Endothelial cell of umbilical vein (primary cell): ENCODE results near the gene F2RL2. TPM values are rescaled to one million over a fixed set of nuclear protein-coding genes. Genes with fewer than 3 reads are reported as not detected.

Experiments used
- BruUV-seq: library from RNA; stranded (reverse); fragments of 400-500 nt; replicated peaks from 2 replicates; lab custom pipeline; 2021; lab: Mats Ljungman, UMichigan
- CTCF ChIA-PET: fragments of 300-600, 350-600 bp; sonication (Branson Sonifier 250); formaldehyde crosslinking; loops from one replicate; lab custom pipeline; 2021; ENCODE audit warnings: antibody characterized with exemption, inconsistent platforms; lab: Charles Lee
- POLR2A ChIA-PET: fragments of 300-600, 350-600 bp; sonication (Branson Sonifier 250); formaldehyde crosslinking; loops from one replicate; lab custom pipeline; 2021; ENCODE audit warnings: antibody characterized with exemption, inconsistent platforms; lab: Charles Lee
- DNase-seq: peaks from one replicate; pipeline ENCODE4 v3.0.0-alpha.2; 2011; ENCODE audit warnings: low read depth, low spot score
- FAIRE-seq: peaks from 2 replicates; lab custom pipeline; 2011; peaks lifted over from hg19 to GRCh38; lab: Jason Lieb, UNC
- H2AFZ ChIP-seq: 2 replicates; pipeline ENCODE4 v1.6.0; 2012; ENCODE audit warnings: low read depth, low read length, control low read depth, inconsistent platforms
- H3K27ac ChIP-seq: 2 replicates; pipeline ENCODE4 v1.5.1; 2011; ENCODE audit warnings: low read depth, mild to moderate bottlenecking, control low read depth, low read length, moderate library complexity; ENCODE audit not compliant: insufficient read depth
- H3K27me3 ChIP-seq, 2 experiments: 2 replicates each; pipeline versions ENCODE4 v1.6.0 to v1.6.1; 2011; ENCODE audit warnings: low read length in 2 of 2, mixed read lengths in 1 of 2; ENCODE audit not compliant: control insufficient read depth in 2 of 2, insufficient read depth in 2 of 2
- H3K36me3 ChIP-seq, 2 experiments: 2 replicates in 1 of 2; 3 replicates in 1 of 2; pipeline ENCODE4 v1.5.1; 2011; ENCODE audit warnings: low read length in 2 of 2, mild to moderate bottlenecking in 1 of 2, moderate library complexity in 1 of 2; ENCODE audit not compliant: control insufficient read depth in 2 of 2, insufficient read depth in 2 of 2; ENCODE audit errors: extremely low read depth in 1 of 2
- H3K4me1 ChIP-seq: 3 replicates; pipeline ENCODE4 v1.5.1; 2011; ENCODE audit warnings: mild to moderate bottlenecking, low read length; ENCODE audit not compliant: control insufficient read depth, insufficient read depth; ENCODE audit errors: extremely low read depth
- H3K4me2 ChIP-seq: 2 replicates; pipeline ENCODE4 v1.6.1; 2011; ENCODE audit warnings: low read length, control low read depth, mixed read lengths; ENCODE audit not compliant: insufficient read depth
- H3K4me3 ChIP-seq, 3 experiments: fragments of 200-600 bp in 1 of 3; sonication (generic), shearing (Covaris generic) in 1 of 3; replicated peaks in 1 of 3; 2 replicates each; pipeline ENCODE4 v1.5.1; 2011 to 2016; ENCODE audit warnings: control low read depth in 3 of 3, low read length in 3 of 3, mild to moderate bottlenecking in 2 of 3, inconsistent platforms in 1 of 3, low read depth in 1 of 3, moderate library complexity in 1 of 3; ENCODE audit not compliant: insufficient read depth in 1 of 3
- H3K79me2 ChIP-seq: 2 replicates; pipeline ENCODE4 v1.6.0; 2012; ENCODE audit warnings: low read length, inconsistent platforms; ENCODE audit not compliant: control insufficient read depth, insufficient read depth
- H3K9ac ChIP-seq: replicated peaks from 2 replicates; pipeline ENCODE3; 2011; ENCODE audit warnings: low read length, control low read depth; ENCODE audit not compliant: insufficient read depth; ENCODE audit errors: extremely low read depth
- H3K9me1 ChIP-seq: replicated peaks from 3 replicates; pipeline ENCODE4 v1.6.0; 2011; ENCODE audit warnings: mild to moderate bottlenecking, low read length; ENCODE audit not compliant: control insufficient read depth, insufficient read depth; ENCODE audit errors: extremely low read depth
- H3K9me3 ChIP-seq: replicated peaks from 2 replicates; pipeline ENCODE4 v1.5.1; 2012; ENCODE audit warnings: low read length, inconsistent platforms; ENCODE audit not compliant: control insufficient read depth, insufficient read depth
- H4K20me1 ChIP-seq: replicated peaks from 2 replicates; pipeline ENCODE3; 2011; ENCODE audit warnings: mild to moderate bottlenecking, low read length; ENCODE audit not compliant: control insufficient read depth, insufficient read depth; ENCODE audit errors: extremely low read depth
- EZH2 ChIP-seq: IDR thresholded peaks from 2 replicates; pipeline ENCODE4 v1.6.1; 2012; ENCODE audit warnings: borderline replicate concordance, low read depth, mild to moderate bottlenecking, moderate library complexity, low read length, inconsistent platforms; ENCODE audit not compliant: severe bottlenecking
- POLR2A ChIP-seq: IDR thresholded peaks from 2 replicates; pipeline ENCODE4 v1.6.1; 2012; ENCODE audit warnings: low read depth, mild to moderate bottlenecking, control low read depth, low read length
- POLR2AphosphoS5 ChIP-seq: IDR thresholded peaks from 2 replicates; pipeline ENCODE4 v1.6.1; 2012; ENCODE audit warnings: low read depth, mild to moderate bottlenecking, control low read depth, low read length, moderate library complexity; ENCODE audit not compliant: insufficient read depth
- dilution Hi-C: fragments of 300-500 bp; cut with MboI; formaldehyde crosslinking; loops from one replicate; pipeline ENCODE4 v1.15.0; 2019; ENCODE audit warnings: low sequenced_read_pairs; ENCODE audit not compliant: extremely low pct_ligation_motif_present
- intact Hi-C: fragments of 100-400 bp; cut with micrococcal nuclease; formaldehyde crosslinking; loops from one replicate; pipeline ENCODE4 v1.10.0; 2022
- polyA plus RNA-seq, 4 experiments: library from polyadenylated mRNA; depleted of rRNA in 3 of 4; stranded (reverse) in 3 of 4; unstranded in 1 of 4; fragments of >200 nt; gene quantifications; 2 replicates each; pipeline versions ENCODE4 v1.2.1 to v1.2.3, GENCODE V29; 2011 to 2012; ENCODE audit warnings: missing spikeins in 1 of 4
- total RNA-seq: library from RNA; stranded (reverse); gene quantifications from 2 replicates; pipeline ENCODE4 v1.2.3, GENCODE V29; 2021
- TF ChIP-seq, protein P1 (sequence below), 2 donors: IDR thresholded peaks; 1 replicate in 1 of 2; 2 replicates in 1 of 2; pipeline ENCODE4 v1.5.1; 2011; ENCODE audit warnings: low read length in 2 of 2, mild to moderate bottlenecking in 2 of 2, moderate library complexity in 2 of 2, control low read depth in 1 of 2, inconsistent platforms in 1 of 2, low read depth in 1 of 2; ENCODE audit not compliant: insufficient read depth in 1 of 2; ENCODE audit errors: extremely low read depth in 1 of 2

Gene F2RL2
- total and polyA plus RNA-seq, 2 donors (not counting 3 experiments of a cell fraction or from before 2014, with no cell fraction given): 19.8 to 33.3 TPM

DNA sequence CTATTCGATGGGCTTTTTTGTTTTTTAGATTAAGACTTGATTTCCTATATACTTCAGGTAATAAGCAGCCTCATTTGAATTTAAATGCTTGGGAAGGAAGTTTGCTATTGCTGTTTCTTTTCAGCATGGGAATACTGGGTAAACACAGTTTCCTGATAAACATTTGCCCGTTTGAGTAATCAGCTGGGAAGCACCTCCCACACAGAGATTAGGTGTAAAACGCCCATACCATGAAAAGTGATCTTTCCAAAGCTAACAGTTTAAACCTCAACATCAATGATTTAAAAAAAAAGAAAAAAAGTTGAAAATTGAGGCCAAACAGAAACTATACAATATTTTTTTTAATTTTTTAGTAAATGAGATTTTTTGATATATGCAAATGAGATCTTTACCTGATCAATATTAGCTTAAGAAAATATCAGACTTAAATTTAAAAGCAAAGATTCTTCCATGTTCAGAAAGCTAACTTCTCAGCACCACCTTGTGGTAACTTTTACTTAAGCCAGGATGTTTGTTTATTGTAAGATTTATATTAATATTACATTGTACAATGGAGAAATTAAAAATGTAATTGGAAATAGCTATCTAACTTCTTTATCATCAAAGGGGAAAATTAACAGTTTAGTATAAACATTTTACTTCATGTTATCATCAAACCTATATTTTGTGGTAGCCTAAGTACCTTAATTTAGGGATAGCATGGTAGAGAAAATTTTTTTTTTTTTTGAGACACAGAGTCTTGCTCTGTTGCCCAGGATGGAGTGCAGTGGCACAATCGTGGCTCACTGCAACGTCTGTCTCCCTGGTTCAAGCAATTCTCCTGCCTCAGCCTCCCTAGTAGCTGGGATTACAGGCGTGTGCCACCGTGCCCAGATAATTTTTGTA is 39.8 kb downstream of the F2RL2 start:
- H3K4me1 ChIP-seq: no peaks in the 10 kb centered on the region
- no peak overlapping the region for H3K9ac ChIP-seq
- TF ChIP-seq, protein P1, sequence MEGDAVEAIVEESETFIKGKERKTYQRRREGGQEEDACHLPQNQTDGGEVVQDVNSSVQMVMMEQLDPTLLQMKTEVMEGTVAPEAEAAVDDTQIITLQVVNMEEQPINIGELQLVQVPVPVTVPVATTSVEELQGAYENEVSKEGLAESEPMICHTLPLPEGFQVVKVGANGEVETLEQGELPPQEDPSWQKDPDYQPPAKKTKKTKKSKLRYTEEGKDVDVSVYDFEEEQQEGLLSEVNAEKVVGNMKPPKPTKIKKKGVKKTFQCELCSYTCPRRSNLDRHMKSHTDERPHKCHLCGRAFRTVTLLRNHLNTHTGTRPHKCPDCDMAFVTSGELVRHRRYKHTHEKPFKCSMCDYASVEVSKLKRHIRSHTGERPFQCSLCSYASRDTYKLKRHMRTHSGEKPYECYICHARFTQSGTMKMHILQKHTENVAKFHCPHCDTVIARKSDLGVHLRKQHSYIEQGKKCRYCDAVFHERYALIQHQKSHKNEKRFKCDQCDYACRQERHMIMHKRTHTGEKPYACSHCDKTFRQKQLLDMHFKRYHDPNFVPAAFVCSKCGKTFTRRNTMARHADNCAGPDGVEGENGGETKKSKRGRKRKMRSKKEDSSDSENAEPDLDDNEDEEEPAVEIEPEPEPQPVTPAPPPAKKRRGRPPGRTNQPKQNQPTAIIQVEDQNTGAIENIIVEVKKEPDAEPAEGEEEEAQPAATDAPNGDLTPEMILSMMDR (IDR thresholded peaks at IDR 0.05; ENCODE audit: extremely low read depth in 1 of 2, insufficient read depth in 1 of 2, low read depth in 1 of 2, low read length in 2 of 2): peak; percentile 8 to 20
- TF ChIP-seq POLR2AphosphoS5: no peak
- no peak for TF ChIP-seq POLR2A
- TF ChIP-seq EZH2: no peak
- DNase-seq (peak; percentile 21), FAIRE-seq (peak; percentile 50)
- intact Hi-C loops (loop anchor here (1.0 to 10.0 kb wide), 3 partner anchors 180 to 849 kb away; partner anchors contain the start of gene IQGAP2), dilution Hi-C loops (no loop called here)
- H4K20me1 ChIP-seq: no peaks in the 10 kb centered on the region
- BruUV-seq: no TSS peak
- no peak overlapping the region for H3K4me2 ChIP-seq
- H3K4me3 ChIP-seq: no peak overlapping the region
- H3K36me3 ChIP-seq: no peaks in the 10 kb centered on the region
- POLR2A ChIA-PET: interaction anchor here (0.6 kb wide), 1 partner anchor 526 kb away, joined by 3 read pairs; no protein-coding TSS in a partner anchor
- H3K9me3 ChIP-seq: no peaks in the 10 kb centered on the region
- CTCF ChIA-PET: interaction anchor here (0.6 to 2.3 kb wide), 27 partner anchors 9 to 1910 kb away, joined by 3 to 23 read pairs (median 4); partner anchors contain the start of genes ANKRD31 and IQGAP2
- H2AFZ ChIP-seq: no peak overlapping the region
- no peaks in the 10 kb centered on the region for H3K9me1 ChIP-seq
- no peak overlapping the region for H3K27ac ChIP-seq
- peaks cover 4 to 12% of the 10 kb centered on the region in 2 experiments for H3K27me3 ChIP-seq
- H3K79me2 ChIP-seq: no peaks in the 10 kb centered on the region
